ENCODE measurements around the gene TLE4. TPM values are rescaled to one million over a fixed set of nuclear protein-coding genes. Genes with fewer than 3 reads are reported as not detected.

Gene TLE4
- total and polyA plus RNA-seq, 2 of the 4 experiments (the other 2 are of a cell fraction), result 68.0 to 78.1 TPM

GRCh38 chr9:79692857-79693571 lies 121.2 kb downstream of the TLE4 start:
- no peak overlapping the region for H3K14ac ChIP-seq (replicated peaks; ENCODE audit: low read depth, low read length)
- H3K36me3 ChIP-seq (ENCODE audit: control insufficient read depth, insufficient read depth, low read length), result peaks cover 2% of the 10 kb centered on the region; the same call in 1 of the 2 replicates
- dilution Hi-C loops (cut with HindIII; ENCODE audit: low sequenced_read_pairs, unreplicated experiment), result no loop called here
- WGBS, 2 experiments (ENCODE audit: extremely low coverage in 2 of 2, insufficient read length in 1 of 2), result no CpG with 5 or more reads among the region's 7 CpGs
- no peak overlapping the region for H3K4ac ChIP-seq (ENCODE audit: low read depth, low read length)
- in situ Hi-C loops (cut with MboI; ENCODE audit: low sequenced_read_pairs), result no loop called here
- H3K4me3 ChIP-seq (ENCODE audit: insufficient read depth, low read depth, low read length), result no peak overlapping the region
- H4K91ac ChIP-seq (ENCODE audit: insufficient read depth, low read depth, low read length), result no peak overlapping the region
- no peak overlapping the region for H2AFZ ChIP-seq (replicated peaks; ENCODE audit: low read length, poor library complexity)
- BruUV-seq (replicated peaks), result no TSS peak
- no peak for TF ChIP-seq RFX5 (IDR thresholded peaks at IDR 0.05; ENCODE audit: low read depth, low read length)
- no peak for TF ChIP-seq SMC3 (IDR thresholded peaks at IDR 0.05; ENCODE audit: low read depth, low read length)
- no peak for TF ChIP-seq FOS (IDR thresholded peaks at IDR 0.05; ENCODE audit: low read depth, low read length)
- no peak for TF ChIP-seq RCOR1 (IDR thresholded peaks at IDR 0.05; ENCODE audit: insufficient replicate concordance, low read length)
- no peak for TF ChIP-seq RAD21 (IDR thresholded peaks at IDR 0.05; ENCODE audit: low read length)
- TF ChIP-seq BHLHE40 (IDR thresholded peaks at IDR 0.05; ENCODE audit: low read depth, low read length), result no peak
- no peak for TF ChIP-seq CTCF (conservative IDR thresholded peaks at IDR 0.05; ENCODE audit: low read depth, low read length)
- TF ChIP-seq POLR2A (IDR thresholded peaks at IDR 0.05; ENCODE audit: low read depth, low read length), result no peak
- TF ChIP-seq CHD1 (IDR thresholded peaks at IDR 0.05; ENCODE audit: low read depth, low read length), result no peak
- TF ChIP-seq NFE2L2 (IDR thresholded peaks at IDR 0.05; ENCODE audit: low read depth, low read length), result no peak
- TF ChIP-seq CEBPB (IDR thresholded peaks at IDR 0.05; ENCODE audit: low read depth, low read length), result no peak
- TF ChIP-seq MXI1 (IDR thresholded peaks at IDR 0.05; ENCODE audit: borderline replicate concordance, low read depth, low read length), result no peak
- TF ChIP-seq MAFK (IDR thresholded peaks at IDR 0.05; ENCODE audit: low read depth, low read length), result no peak
- no peak for TF ChIP-seq MAZ (IDR thresholded peaks at IDR 0.05; ENCODE audit: borderline replicate concordance, low read depth, low read length)
- TF ChIP-seq USF2 (IDR thresholded peaks at IDR 0.05; ENCODE audit: low read depth, low read length), result no peak
- TF ChIP-seq ELK1 (IDR thresholded peaks at IDR 0.05; ENCODE audit: borderline replicate concordance, low read depth, low read length), result no peak
- peaks cover 29 to 45% of the 10 kb centered on the region in 2 experiments for H3K79me1 ChIP-seq (ENCODE audit: low read depth in 1 of 2, low read length in 2 of 2)
- no peak overlapping the region for H2AK5ac ChIP-seq (ENCODE audit: low read depth, low read length)
- intact Hi-C loops (cut with micrococcal nuclease), result loop anchor here (10.0 kb wide), 1 partner anchor 558 kb away; no protein-coding TSS in a partner anchor
- DNase-seq, result peak; percentile 33
- no peak overlapping the region for H3K18ac ChIP-seq (ENCODE audit: low read depth, low read length)
- no peak overlapping the region for H2BK120ac ChIP-seq (ENCODE audit: low read depth, low read length)
- peaks cover 6% of the 10 kb centered on the region for H3K4me1 ChIP-seq (ENCODE audit: control insufficient read depth, insufficient read depth, low read length)
- H4K8ac ChIP-seq (ENCODE audit: low read depth in 2 of 2, low read length in 2 of 2), result no peak overlapping the region
- peaks cover 18% of the 10 kb centered on the region for H3K9me1 ChIP-seq (ENCODE audit: insufficient read depth, low read length)
- H2BK5ac ChIP-seq (ENCODE audit: low read depth, low read length, poor library complexity, severe bottlenecking), result no peak overlapping the region
- POLR2A ChIA-PET (ENCODE audit: unreplicated experiment), result no interaction called here
- no peak overlapping the region for H3K9ac ChIP-seq (ENCODE audit: low read depth, low read length)
- no peaks in the 10 kb centered on the region for H3K27me3 ChIP-seq (ENCODE audit: control insufficient read depth, insufficient read depth, low read length)
- no peak overlapping the region for H3K56ac ChIP-seq (ENCODE audit: extremely low read depth, insufficient read depth, low read length)
- no peaks in the 10 kb centered on the region for H3K9me3 ChIP-seq (ENCODE audit: control insufficient read depth, insufficient read depth, low read length)
- no peak overlapping the region for H2AK9ac ChIP-seq (replicated peaks; ENCODE audit: low read depth, low read length, poor library complexity)
- no peak for ATAC-seq (ENCODE audit: low read depth)
- no peak overlapping the region for H2BK15ac ChIP-seq (ENCODE audit: low read depth, low read length)
- no peak overlapping the region for H3K23ac ChIP-seq (ENCODE audit: low read depth, low read length)
- H4K5ac ChIP-seq (ENCODE audit: low read depth, low read length), result no peak overlapping the region
- CTCF ChIA-PET, result interaction anchor here (0.9 kb wide), 1 partner anchor 87 kb away, joined by 3 read pairs; no protein-coding TSS in a partner anchor
- H3K4me2 ChIP-seq (ENCODE audit: low read depth, low read length), result no peak overlapping the region
- peaks cover 13% of the 10 kb centered on the region; the same call in 1 of the 2 replicates for H4K20me1 ChIP-seq (ENCODE audit: insufficient read depth, low read length)
- no peak overlapping the region for H2BK20ac ChIP-seq (ENCODE audit: low read depth, low read length)
- H3K27ac ChIP-seq (ENCODE audit: insufficient read depth, low read length), result no peak overlapping the region

All from IMR-90 (cell line).